IPS-15b (cell line): ENCODE data around the gene LIX1.

Experiments used
- H3K27me3 ChIP-seq: one replicate; pipeline ENCODE4 v1.6.1; 2013; ENCODE audit warnings: low read length; ENCODE audit not compliant: control insufficient read depth, insufficient read depth
- H3K36me3 ChIP-seq: one replicate; pipeline ENCODE4 v1.6.1; 2013; ENCODE audit warnings: low read length; ENCODE audit not compliant: control insufficient read depth, insufficient read depth
- H3K4me1 ChIP-seq: one replicate; pipeline ENCODE4 v1.6.1; 2013; ENCODE audit warnings: mild to moderate bottlenecking, low read length; ENCODE audit not compliant: control insufficient read depth, insufficient read depth
- H3K4me3 ChIP-seq: one replicate; pipeline ENCODE4 v1.5.1; 2013; ENCODE audit warnings: low read depth, low read length
- H3K9ac ChIP-seq: one replicate; pipeline ENCODE4 v1.6.1; 2013; ENCODE audit warnings: low read depth, mild to moderate bottlenecking, low read length
- H3K9me3 ChIP-seq: one replicate; pipeline ENCODE4 v1.6.1; 2013; ENCODE audit warnings: mild to moderate bottlenecking, low read length; ENCODE audit not compliant: control insufficient read depth, insufficient read depth

LIX1 gene

GRCh38 chr5:97165726-97166125 is 23.3 kb upstream of the LIX1 start:
- no peak overlapping the region for H3K9ac ChIP-seq
- no peaks in the 10 kb centered on the region for H3K27me3 ChIP-seq
- peaks cover 3% of the 10 kb centered on the region for H3K36me3 ChIP-seq

GRCh38 chr5:97164846-97165245 is 22.4 kb upstream of the LIX1 start:
- Histone ChIP-seq H3K9me3 (no peaks in the 10 kb centered on the region), H3K4me1 (no peaks in the 10 kb centered on the region), H3K27me3 (no peaks in the 10 kb centered on the region), H3K36me3 (no peaks in the 10 kb centered on the region), H3K4me3 (no peak overlapping the region), H3K9ac (no peak overlapping the region)

More at GRCh38 chr5:97165726-97166125, 23.3 kb upstream of the LIX1 start:
- Histone ChIP-seq H3K9me3 (no peaks in the 10 kb centered on the region), H3K4me1 (no peaks in the 10 kb centered on the region), H3K4me3 (no peak overlapping the region)

- Histone ChIP-seq H3K9me3 (no peaks in the 10 kb centered on the region), H3K9ac (no peak overlapping the region), H3K27me3 (no peaks in the 10 kb centered on the region), H3K36me3 (no peaks in the 10 kb centered on the region), H3K4me3 (no peak overlapping the region), H3K4me1 (no peaks in the 10 kb centered on the region)
Measured at GRCh38 chr5:97163790-97164285, 21.4 kb upstream of the LIX1 start.

GRCh38 chr5:97163360-97163764 is 21.0 kb upstream of the LIX1 start:
- H3K27me3 ChIP-seq, result no peaks in the 10 kb centered on the region
- H3K4me1 ChIP-seq, result no peaks in the 10 kb centered on the region
- H3K9me3 ChIP-seq, result no peaks in the 10 kb centered on the region
- no peak overlapping the region for H3K4me3 ChIP-seq
- H3K9ac ChIP-seq, result no peak overlapping the region
- no peaks in the 10 kb centered on the region for H3K36me3 ChIP-seq

- Histone ChIP-seq H3K27me3 (no peaks in the 10 kb centered on the region), H3K36me3 (no peaks in the 10 kb centered on the region), H3K9ac (no peak overlapping the region), H3K4me1 (no peaks in the 10 kb centered on the region), H3K4me3 (no peak overlapping the region), H3K9me3 (no peaks in the 10 kb centered on the region)
Measured at GRCh38 chr5:97162045-97162444, 19.6 kb upstream of the LIX1 start.

- Histone ChIP-seq H3K9me3 (no peaks in the 10 kb centered on the region), H3K27me3 (no peaks in the 10 kb centered on the region), H3K9ac (no peak overlapping the region), H3K4me3 (no peak overlapping the region), H3K4me1 (no peaks in the 10 kb centered on the region), H3K36me3 (no peaks in the 10 kb centered on the region)
Measured at GRCh38 chr5:97157689-97158088, 15.3 kb upstream of the LIX1 start.

GRCh38 chr5:97151370-97151769 is 9.0 kb upstream of the LIX1 start:
- Histone ChIP-seq H3K4me1 (peaks cover 2% of the 10 kb centered on the region), H3K27me3 (no peaks in the 10 kb centered on the region), H3K4me3 (no peak overlapping the region), H3K9me3 (no peaks in the 10 kb centered on the region), H3K36me3 (no peaks in the 10 kb centered on the region), H3K9ac (no peak overlapping the region)

GRCh38 chr5:97150401-97150800 is 8.0 kb upstream of the LIX1 start:
- Histone ChIP-seq H3K36me3 (no peaks in the 10 kb centered on the region), H3K9ac (no peak overlapping the region), H3K9me3 (no peaks in the 10 kb centered on the region)

GRCh38 chr5:97149709-97150108 is 7.3 kb upstream of the LIX1 start:
- Histone ChIP-seq H3K27me3 (no peaks in the 10 kb centered on the region), H3K9ac (no peak overlapping the region), H3K4me1 (peaks cover 2% of the 10 kb centered on the region), H3K36me3 (no peaks in the 10 kb centered on the region), H3K9me3 (no peaks in the 10 kb centered on the region), H3K4me3 (no peak overlapping the region)

More at GRCh38 chr5:97150401-97150800, 8.0 kb upstream of the LIX1 start:
- Histone ChIP-seq H3K4me3 (no peak overlapping the region), H3K4me1 (peaks cover 2% of the 10 kb centered on the region), H3K27me3 (no peaks in the 10 kb centered on the region)

- Histone ChIP-seq H3K4me3 (no peak overlapping the region), H3K27me3 (no peaks in the 10 kb centered on the region), H3K9me3 (no peaks in the 10 kb centered on the region), H3K4me1 (peaks cover 2% of the 10 kb centered on the region), H3K9ac (no peak overlapping the region), H3K36me3 (no peaks in the 10 kb centered on the region)
Measured at GRCh38 chr5:97148288-97148687, 5.9 kb upstream of the LIX1 start.

GRCh38 chr5:97143704-97144103 is 1.3 kb upstream of the LIX1 start:
- H3K4me3 ChIP-seq, result no peak overlapping the region
- no peaks in the 10 kb centered on the region for H3K9me3 ChIP-seq
- peaks cover 13% of the 10 kb centered on the region for H3K4me1 ChIP-seq
- no peaks in the 10 kb centered on the region for H3K36me3 ChIP-seq
- H3K9ac ChIP-seq, result no peak overlapping the region
- no peaks in the 10 kb centered on the region for H3K27me3 ChIP-seq

GRCh38 chr5:97141539-97141938 is 872 bp downstream of the LIX1 start:
- Histone ChIP-seq H3K4me3 (no peak overlapping the region), H3K27me3 (no peaks in the 10 kb centered on the region), H3K9me3 (no peaks in the 10 kb centered on the region), H3K9ac (no peak overlapping the region), H3K36me3 (no peaks in the 10 kb centered on the region), H3K4me1 (peaks cover 11% of the 10 kb centered on the region)
